Naive thymus-derived CD8-positive, alpha-beta T cell (primary cell): ENCODE results near the gene NECAB2. TPM values are rescaled to one million over a fixed set of nuclear protein-coding genes. Genes with fewer than 3 reads are reported as not detected.
A peak's percentile ranks its signal among the peaks of the same experiment; 100 is the strongest.

Source experiments
- ATAC-seq, 2 donors: fragments of 150-1000 bp; cut with Tn5 transposase in 1 of 2; sonication (Bioruptor Pico), chemical (Tn5 transposase) in 1 of 2; 1 replicate in 1 of 2; 2 replicates in 1 of 2; pipeline ENCODE4 v1.10.0; 2021; ENCODE audit warnings: mild to moderate bottlenecking in 2 of 2, moderate library complexity in 2 of 2
- POLR2A ChIA-PET: fragments of 350-600 bp; sonication (Branson Sonifier 250); formaldehyde crosslinking; loops from one replicate; lab custom pipeline; 2021; ENCODE audit warnings: antibody characterized with exemption; lab: Charles Lee
- DNase-seq, 10 donors: peaks; one replicate each; pipeline versions ENCODE4 v3.0.0 to v3.0.0-alpha.2; 2020 to 2022
- H3K27ac Mint-ChIP-seq, 10 donors: one replicate each; pipeline ENCODE4 v1.8.0; 2020 to 2022; ENCODE audit warnings: mild to moderate bottlenecking in 10 of 10, mixed read lengths in 10 of 10, moderate library complexity in 4 of 10, inconsistent platforms in 1 of 10
- H3K27me3 Mint-ChIP-seq, 5 donors: one replicate each; pipeline ENCODE4 v1.8.0; 2021 to 2022; ENCODE audit warnings: mixed read lengths in 5 of 5
- H3K36me3 Mint-ChIP-seq, 3 donors: one replicate each; pipeline ENCODE4 v1.8.0; 2020 to 2022; ENCODE audit warnings: mixed read lengths in 3 of 3, mild to moderate bottlenecking in 2 of 3, inconsistent platforms in 1 of 3
- H3K4me1 Mint-ChIP-seq, 4 donors: one replicate each; pipeline ENCODE4 v1.8.0; 2021 to 2022; ENCODE audit warnings: mixed read lengths in 4 of 4
- H3K4me3 Mint-ChIP-seq, 10 donors: one replicate each; pipeline ENCODE4 v1.8.0; 2020 to 2022; ENCODE audit warnings: mild to moderate bottlenecking in 10 of 10, mixed read lengths in 10 of 10, moderate library complexity in 6 of 10, inconsistent platforms in 1 of 10
- H3K9me3 Mint-ChIP-seq, 9 donors: one replicate each; pipeline ENCODE4 v1.8.0; 2020 to 2022; ENCODE audit warnings: mixed read lengths in 9 of 9, mild to moderate bottlenecking in 3 of 9, inconsistent platforms in 1 of 9, moderate library complexity in 1 of 9
- polyA plus RNA-seq, 3 donors: library from polyadenylated mRNA; unstranded; fragments of 300-500 nt; fragmentation: Illumina TruSeq; gene quantifications; one replicate each; pipeline ENCODE4 v1.2.3, GENCODE V29; 2021
- total RNA-seq, 8 experiments: library from RNA in 2 of 8; stranded (reverse) in 2 of 8; gene quantifications; one replicate each; pipeline ENCODE4 v1.2.3 and lab custom pipeline; 2021 to 2026

The NECAB2 gene
- total and polyA plus RNA-seq, 5 experiments from 2014 or later, result not detected

- ATAC-seq (no peak), DNase-seq (no peak)
- POLR2A ChIA-PET, result no interaction called here
- H3K36me3 Mint-ChIP-seq, result peaks cover 0 to 3% (median 0%) of the 10 kb centered on the region in 3 donors
- H3K9me3 Mint-ChIP-seq, result peaks cover 0 to 2% (median 0%) of the 10 kb centered on the region in 9 donors
- peaks cover 3 to 11% (median 5%) of the 10 kb centered on the region in 4 donors for H3K4me1 Mint-ChIP-seq
- peak overlapping the region in 1 of 10 donors; percentile 70 for H3K4me3 Mint-ChIP-seq
- H3K27me3 Mint-ChIP-seq, result peaks cover 5 to 44% (median 9%) of the 10 kb centered on the region in 5 donors
- H3K27ac Mint-ChIP-seq, result no peak overlapping the region
These were observed 335 bp downstream of the NECAB2 start for GRCh38 chr16:83968306-83968851.

- DNase-seq, result no peak
- H3K9me3 Mint-ChIP-seq, result peaks cover 0 to 2% (median 0%) of the 10 kb centered on the region in 9 donors
- H3K4me1 Mint-ChIP-seq, result peaks cover 3 to 11% (median 5%) of the 10 kb centered on the region in 4 donors
- no peak overlapping the region for H3K27ac Mint-ChIP-seq
- H3K36me3 Mint-ChIP-seq, result peaks cover 0 to 3% (median 0%) of the 10 kb centered on the region in 3 donors
- POLR2A ChIA-PET, result no interaction called here
- peak overlapping the region in 7 of 10 donors; percentile 22 to 69 (median 43) for H3K4me3 Mint-ChIP-seq
- peaks cover 5 to 50% (median 10%) of the 10 kb centered on the region in 5 donors for H3K27me3 Mint-ChIP-seq
- ATAC-seq, result no peak
These were observed 1.0 kb downstream of the NECAB2 start for GRCh38 chr16:83968891-83969649.

- peak overlapping the region in 7 of 10 donors; percentile 24 to 70 (median 43) for H3K4me3 Mint-ChIP-seq
- H3K27ac Mint-ChIP-seq, result no peak overlapping the region
- H3K9me3 Mint-ChIP-seq, result peaks cover 0 to 2% (median 0%) of the 10 kb centered on the region in 9 donors
- peaks cover 5 to 56% (median 18%) of the 10 kb centered on the region in 5 donors for H3K27me3 Mint-ChIP-seq
- H3K4me1 Mint-ChIP-seq, result peaks cover 3 to 11% (median 5%) of the 10 kb centered on the region in 4 donors
- POLR2A ChIA-PET, result no interaction called here
- ATAC-seq (no peak), DNase-seq (no peak)
- H3K36me3 Mint-ChIP-seq, result peaks cover 0 to 3% (median 0%) of the 10 kb centered on the region in 3 donors
These were observed 1.9 kb downstream of the NECAB2 start for GRCh38 chr16:83969771-83970429.

GRCh38 chr16:83970430-83970815, 2.4 kb downstream of the NECAB2 start:
- H3K4me3 Mint-ChIP-seq, result no peak overlapping the region
- H3K36me3 Mint-ChIP-seq, result peaks cover 0 to 3% (median 0%) of the 10 kb centered on the region in 3 donors
- POLR2A ChIA-PET, result no interaction called here
- H3K9me3 Mint-ChIP-seq, result peaks cover 0 to 2% (median 0%) of the 10 kb centered on the region in 9 donors
- no peak for ATAC-seq
- H3K27ac Mint-ChIP-seq, result no peak overlapping the region
- no peak for DNase-seq
- H3K4me1 Mint-ChIP-seq, result peaks cover 3 to 11% (median 5%) of the 10 kb centered on the region in 4 donors
- H3K27me3 Mint-ChIP-seq, result peaks cover 5 to 57% (median 18%) of the 10 kb centered on the region in 5 donors

GRCh38 chr16:83971165-83972130, 3.4 kb downstream of the NECAB2 start:
- ATAC-seq, result no peak
- Mint-ChIP-seq H3K4me3 (no peak overlapping the region), H3K27ac (no peak overlapping the region), H3K36me3 (peaks cover 0 to 3% (median 0%) of the 10 kb centered on the region in 3 donors), H3K9me3 (peaks cover 0 to 2% (median 0%) of the 10 kb centered on the region in 9 donors), H3K4me1 (peaks cover 3 to 11% (median 5%) of the 10 kb centered on the region in 4 donors), H3K27me3 (peaks cover 5 to 57% (median 18%) of the 10 kb centered on the region in 5 donors)
- POLR2A ChIA-PET, result no interaction called here
- DNase-seq, result no peak

GRCh38 chr16:83972256-83973008, 4.4 kb downstream of the NECAB2 start:
- peaks cover 0 to 2% (median 0%) of the 10 kb centered on the region in 9 donors for H3K9me3 Mint-ChIP-seq
- H3K4me3 Mint-ChIP-seq, result no peak overlapping the region
- no peak for DNase-seq
- H3K27me3 Mint-ChIP-seq, result peaks cover 5 to 56% (median 18%) of the 10 kb centered on the region in 5 donors
- H3K36me3 Mint-ChIP-seq, result peaks cover 0 to 3% (median 0%) of the 10 kb centered on the region in 3 donors
- no peak overlapping the region for H3K27ac Mint-ChIP-seq
- no peak for ATAC-seq
- peaks cover 3 to 10% (median 5%) of the 10 kb centered on the region in 4 donors for H3K4me1 Mint-ChIP-seq
- POLR2A ChIA-PET, result no interaction called here

- Mint-ChIP-seq H3K27me3 (peaks cover 3 to 51% (median 14%) of the 10 kb centered on the region in 5 donors), H3K4me1 (peaks cover 0 to 8% (median 2%) of the 10 kb centered on the region in 4 donors), H3K4me3 (no peak overlapping the region), H3K9me3 (peaks cover 0 to 5% (median 0%) of the 10 kb centered on the region in 9 donors), H3K27ac (no peak overlapping the region), H3K36me3 (peaks cover 0 to 2% (median 0%) of the 10 kb centered on the region in 3 donors)
- POLR2A ChIA-PET, result no interaction called here
- no peak for DNase-seq
- no peak for ATAC-seq
These were observed 5.0 kb downstream of the NECAB2 start for GRCh38 chr16:83973077-83973476.

- no peak overlapping the region for H3K4me3 Mint-ChIP-seq
- no peak overlapping the region for H3K27ac Mint-ChIP-seq
- DNase-seq (no peak), ATAC-seq (no peak)
- POLR2A ChIA-PET, result no interaction called here
- peaks cover 4 to 51% (median 14%) of the 10 kb centered on the region in 5 donors for H3K27me3 Mint-ChIP-seq
- H3K9me3 Mint-ChIP-seq, result peaks cover 0 to 12% (median 3%) of the 10 kb centered on the region in 9 donors
- peaks cover 0 to 8% (median 2%) of the 10 kb centered on the region in 4 donors for H3K4me1 Mint-ChIP-seq
- peaks cover 0 to 3% (median 2%) of the 10 kb centered on the region in 3 donors for H3K36me3 Mint-ChIP-seq
These were observed 5.7 kb downstream of the NECAB2 start for GRCh38 chr16:83973581-83974385.

- Mint-ChIP-seq H3K36me3 (peaks cover 0 to 6% (median 0%) of the 10 kb centered on the region in 3 donors), H3K27ac (no peak overlapping the region), H3K4me1 (peaks cover 0 to 5% (median 2%) of the 10 kb centered on the region in 4 donors), H3K27me3 (peaks cover 5 to 47% (median 14%) of the 10 kb centered on the region in 5 donors), H3K9me3 (peaks cover 0 to 18% (median 5%) of the 10 kb centered on the region in 9 donors), H3K4me3 (no peak overlapping the region)
- ATAC-seq (no peak), DNase-seq (no peak)
- POLR2A ChIA-PET, result no interaction called here
These were observed 6.4 kb downstream of the NECAB2 start for GRCh38 chr16:83974475-83974874.

GRCh38 chr16:83975590-83976260, 7.7 kb downstream of the NECAB2 start:
- Mint-ChIP-seq H3K36me3 (peaks cover 0 to 6% (median 0%) of the 10 kb centered on the region in 3 donors), H3K4me3 (no peak overlapping the region), H3K4me1 (no peaks in the 10 kb centered on the region), H3K9me3 (peaks cover 0 to 18% (median 5%) of the 10 kb centered on the region in 9 donors), H3K27ac (no peak overlapping the region), H3K27me3 (peaks cover 2 to 34% (median 9%) of the 10 kb centered on the region in 5 donors)
- no peak for ATAC-seq
- POLR2A ChIA-PET, result no interaction called here
- DNase-seq, result peak in 1 of 10 donors; percentile 42
